CD8-positive, alpha-beta memory T cell (primary cell): ENCODE data around the gene ZNF207. TPM values are rescaled to one million over a fixed set of nuclear protein-coding genes. Genes with fewer than 3 reads are reported as not detected.
"Not testable (repeated sequence)": the region's sequence is repeated elsewhere in the genome, so short reads cannot be mapped to it uniquely, and the experiment has no call there.

Experiments used
- CTCF ChIA-PET: fragments of 350-600 bp; sonication (Branson Sonifier 250); formaldehyde crosslinking; loops from one replicate; lab custom pipeline; 2021; ENCODE audit warnings: antibody characterized with exemption; lab: Charles Lee
- POLR2A ChIA-PET: fragments of 350-600 bp; sonication (Branson Sonifier 250); formaldehyde crosslinking; loops from one replicate; lab custom pipeline; 2021; ENCODE audit warnings: antibody characterized with exemption; lab: Charles Lee
- DNase-seq, 5 donors: peaks; one replicate each; pipeline versions ENCODE4 v3.0.0 to v3.0.0-alpha.2; 2020 to 2022; ENCODE audit warnings: mixed read lengths in 1 of 5
- H3K27ac ChIP-seq: one replicate; pipeline ENCODE4 v1.7.0; 2013; ENCODE audit warnings: low read depth, mild to moderate bottlenecking, low read length, moderate library complexity
- H3K27me3 ChIP-seq: 2 replicates; pipeline ENCODE4 v1.7.0; 2013; ENCODE audit warnings: low read length, mild to moderate bottlenecking; ENCODE audit not compliant: insufficient read depth, poor library complexity, severe bottlenecking
- H3K36me3 ChIP-seq: 2 replicates; pipeline ENCODE4 v1.7.0; 2013; ENCODE audit warnings: mild to moderate bottlenecking, low read length, moderate library complexity; ENCODE audit not compliant: insufficient read depth
- H3K4me1 ChIP-seq: 2 replicates; pipeline ENCODE4 v1.7.0; 2013; ENCODE audit warnings: mild to moderate bottlenecking, low read length, moderate library complexity; ENCODE audit not compliant: insufficient read depth
- H3K4me3 ChIP-seq: 2 replicates; pipeline ENCODE4 v1.7.0; 2013; ENCODE audit warnings: mild to moderate bottlenecking, low read length
- H3K9me3 ChIP-seq: 2 replicates; pipeline ENCODE4 v1.7.0; 2013; ENCODE audit warnings: mild to moderate bottlenecking, low read length
- H3K27ac Mint-ChIP-seq, 8 donors: one replicate each; pipeline ENCODE4 v1.8.0; 2020 to 2021; ENCODE audit warnings: mixed read lengths in 8 of 8, mild to moderate bottlenecking in 6 of 8, inconsistent platforms in 3 of 8, moderate library complexity in 3 of 8
- H3K27me3 Mint-ChIP-seq, 2 donors: one replicate each; pipeline ENCODE4 v1.8.0; 2020 to 2021; ENCODE audit warnings: mixed read lengths in 2 of 2, mild to moderate bottlenecking in 1 of 2, moderate library complexity in 1 of 2
- H3K36me3 Mint-ChIP-seq, 3 donors: one replicate each; pipeline ENCODE4 v1.8.0; 2020 to 2021; ENCODE audit warnings: mixed read lengths in 3 of 3, inconsistent platforms in 1 of 3, mild to moderate bottlenecking in 1 of 3
- H3K4me1 Mint-ChIP-seq, 3 donors: one replicate each; pipeline ENCODE4 v1.8.0; 2020 to 2021; ENCODE audit warnings: mixed read lengths in 3 of 3, inconsistent platforms in 1 of 3, mild to moderate bottlenecking in 1 of 3
- H3K4me3 Mint-ChIP-seq, 7 donors: one replicate each; pipeline ENCODE4 v1.8.0; 2020 to 2021; ENCODE audit warnings: mixed read lengths in 7 of 7, mild to moderate bottlenecking in 6 of 7, moderate library complexity in 4 of 7, inconsistent platforms in 2 of 7
- H3K9me3 Mint-ChIP-seq, 5 donors: one replicate each; pipeline ENCODE4 v1.8.0; 2020 to 2022; ENCODE audit warnings: mixed read lengths in 5 of 5, mild to moderate bottlenecking in 3 of 5, moderate library complexity in 2 of 5, inconsistent platforms in 1 of 5
- polyA plus RNA-seq: library from polyadenylated mRNA; unstranded; fragments of 300-500 nt; fragmentation: Illumina TruSeq; gene quantifications from one replicate; pipeline ENCODE4 v1.2.3, GENCODE V29; 2021
- total RNA-seq, 2 experiments: library from RNA; stranded (reverse); gene quantifications; one replicate each; pipeline ENCODE4 v1.2.3, GENCODE V29; 2021

Gene ZNF207
- total and polyA plus RNA-seq, 3 experiments from 2014 or later, result 147 to 203 (median 198) TPM

- no peak overlapping the region for H3K27ac ChIP-seq
- H3K27me3 Mint-ChIP-seq, result no peaks in the 10 kb centered on the region
- CTCF ChIA-PET, result no interaction called here
- no peak overlapping the region for H3K4me3 ChIP-seq
- POLR2A ChIA-PET, result no interaction called here
- H3K4me1 ChIP-seq, result no peaks in the 10 kb centered on the region
- peaks cover 17 to 90% (median 22%) of the 10 kb centered on the region in 3 donors for H3K36me3 Mint-ChIP-seq
- H3K9me3 Mint-ChIP-seq, result no peaks in the 10 kb centered on the region
- H3K4me3 Mint-ChIP-seq, result no peak overlapping the region
- no peak for DNase-seq
- no peaks in the 10 kb centered on the region for H3K9me3 ChIP-seq
- peaks cover 68% of the 10 kb centered on the region for H3K36me3 ChIP-seq
- H3K4me1 Mint-ChIP-seq, result peaks cover 29 to 56% (median 34%) of the 10 kb centered on the region in 3 donors
- H3K27ac Mint-ChIP-seq, result peak overlapping the region in 3 of 8 donors; percentile 0 to 92 (median 29)
- no peaks in the 10 kb centered on the region for H3K27me3 ChIP-seq
Observed at GRCh38 chr17:32370426-32370825, 20.5 kb downstream of the ZNF207 start.

DNA sequence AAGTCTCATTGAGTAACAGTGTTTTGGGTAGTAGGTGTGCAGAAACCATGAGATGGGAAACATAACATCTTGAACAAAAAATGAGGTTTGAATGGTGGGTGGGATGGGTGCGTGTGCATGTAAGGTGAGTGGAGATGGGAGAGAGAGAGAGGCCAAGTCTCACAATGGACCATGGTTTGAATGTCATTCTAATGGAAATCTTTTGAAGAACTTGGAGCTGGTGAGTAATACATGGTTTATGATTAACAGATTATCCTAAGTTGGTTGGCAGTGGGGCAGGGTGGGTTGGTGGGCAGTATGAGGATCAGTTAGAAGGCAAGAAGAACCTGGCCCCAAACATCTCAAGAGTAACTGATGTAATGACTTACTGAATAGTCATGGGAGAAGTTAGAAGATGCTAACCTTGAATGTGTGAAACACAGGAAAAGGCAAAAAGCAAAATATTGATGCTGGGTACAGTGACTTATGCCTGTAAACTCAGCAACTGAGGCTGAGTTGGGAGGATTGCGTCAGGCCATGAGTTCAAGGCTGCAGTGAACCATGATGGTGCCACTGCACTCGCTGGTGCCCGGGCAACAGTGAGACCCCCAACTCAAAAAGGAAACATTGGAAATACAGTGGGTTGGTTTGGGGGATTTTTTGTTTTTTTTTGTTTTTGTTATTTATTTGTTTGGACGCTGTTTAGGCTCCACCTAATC is 32.7 kb downstream of the ZNF207 start:
- no peaks in the 10 kb centered on the region for H3K27me3 ChIP-seq
- H3K27ac Mint-ChIP-seq, result peak overlapping the region in 6 of 8 donors; percentile 2 to 71 (median 13)
- no peak overlapping the region for H3K4me3 ChIP-seq
- H3K4me3 Mint-ChIP-seq, result no peak overlapping the region
- DNase-seq, result no peak
- no peaks in the 10 kb centered on the region for H3K27me3 Mint-ChIP-seq
- H3K4me1 ChIP-seq, result no peaks in the 10 kb centered on the region
- POLR2A ChIA-PET, result no interaction called here
- no peaks in the 10 kb centered on the region for H3K9me3 ChIP-seq
- peaks cover 12% of the 10 kb centered on the region for H3K36me3 ChIP-seq
- peaks cover 0 to 63% (median 13%) of the 10 kb centered on the region in 3 donors for H3K36me3 Mint-ChIP-seq
- H3K9me3 Mint-ChIP-seq, result no peaks in the 10 kb centered on the region
- CTCF ChIA-PET, result no interaction called here
- no peak overlapping the region for H3K27ac ChIP-seq
- H3K4me1 Mint-ChIP-seq, result peaks cover 14 to 21% (median 16%) of the 10 kb centered on the region in 3 donors

DNA sequence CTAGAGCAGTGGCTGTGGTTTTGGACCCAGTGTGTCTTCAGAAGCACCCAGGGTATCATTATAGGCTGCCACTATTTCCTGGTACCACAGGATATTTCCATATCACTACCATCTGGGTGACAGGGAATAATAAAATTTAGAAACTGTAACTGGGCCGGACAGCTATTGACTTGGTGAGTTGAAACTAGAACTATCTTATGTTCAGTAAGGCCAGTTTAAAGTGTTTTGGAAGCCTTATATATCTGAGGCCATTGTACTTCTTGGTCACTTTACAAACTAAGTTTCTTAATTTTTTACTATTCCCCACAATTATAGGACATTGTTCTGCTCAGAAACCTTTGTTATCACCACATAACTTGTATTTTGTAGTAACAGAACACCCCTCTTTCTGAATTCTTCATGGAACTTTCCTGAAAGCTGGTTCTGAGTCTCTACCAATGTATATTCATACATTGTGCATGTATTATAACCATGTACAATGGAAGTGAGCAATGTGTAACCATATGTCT is 34.0 kb downstream of the ZNF207 start:
- DNase-seq, result no peak
- Mint-ChIP-seq H3K4me3 (no peak overlapping the region), H3K27me3 (no peaks in the 10 kb centered on the region), H3K4me1 (peaks cover 7 to 13% (median 12%) of the 10 kb centered on the region in 3 donors), H3K27ac (peak overlapping the region in 1 of 8 donors; percentile 1), H3K36me3 (peaks cover 0 to 51% (median 11%) of the 10 kb centered on the region in 3 donors), H3K9me3 (no peaks in the 10 kb centered on the region)
- ChIA-PET POLR2A (no interaction called here), CTCF (no interaction called here)
- Histone ChIP-seq H3K27me3 (no peaks in the 10 kb centered on the region), H3K4me3 (no peak overlapping the region), H3K9me3 (no peaks in the 10 kb centered on the region), H3K36me3 (peaks cover 4% of the 10 kb centered on the region), H3K4me1 (no peaks in the 10 kb centered on the region), H3K27ac (no peak overlapping the region)

- H3K9me3 Mint-ChIP-seq, result no peaks in the 10 kb centered on the region
- Histone ChIP-seq H3K27ac (no peak overlapping the region), H3K27me3 (no peaks in the 10 kb centered on the region), H3K4me1 (no peaks in the 10 kb centered on the region), H3K4me3 (no peak overlapping the region), H3K36me3 (peaks cover 4% of the 10 kb centered on the region), H3K9me3 (no peaks in the 10 kb centered on the region)
- H3K36me3 Mint-ChIP-seq, result peaks cover 0 to 47% (median 8%) of the 10 kb centered on the region in 3 donors
- H3K27ac Mint-ChIP-seq, result peak overlapping the region in 2 of 8 donors; percentile 40 to 61
- no peak for DNase-seq
- CTCF ChIA-PET, result no interaction called here
- peaks cover 7 to 13% (median 12%) of the 10 kb centered on the region in 3 donors for H3K4me1 Mint-ChIP-seq
- POLR2A ChIA-PET, result no interaction called here
- H3K4me3 Mint-ChIP-seq, result peak overlapping the region in 1 of 7 donors; percentile 59
- no peaks in the 10 kb centered on the region for H3K27me3 Mint-ChIP-seq
Observed at GRCh38 chr17:32385121-32385520, 35.2 kb downstream of the ZNF207 start.

- Mint-ChIP-seq H3K9me3 (no peaks in the 10 kb centered on the region), H3K27me3 (no peaks in the 10 kb centered on the region), H3K27ac (peak overlapping the region in 5 of 8 donors; percentile 14 to 52 (median 43)), H3K4me1 (peaks cover 6 to 13% (median 12%) of the 10 kb centered on the region in 3 donors), H3K4me3 (no peak overlapping the region), H3K36me3 (peaks cover 0 to 38% (median 8%) of the 10 kb centered on the region in 3 donors)
- no peaks in the 10 kb centered on the region for H3K4me1 ChIP-seq
- no peak for DNase-seq
- CTCF ChIA-PET, result no interaction called here
- H3K4me3 ChIP-seq, result no peak overlapping the region
- no peaks in the 10 kb centered on the region for H3K27me3 ChIP-seq
- no peak overlapping the region for H3K27ac ChIP-seq
- H3K36me3 ChIP-seq, result peaks cover 4% of the 10 kb centered on the region
- no peaks in the 10 kb centered on the region for H3K9me3 ChIP-seq
- POLR2A ChIA-PET, result interaction anchor here (0.6 kb wide), 1 partner anchor 9 kb away, joined by 5 read pairs; no protein-coding TSS in a partner anchor
Observed at GRCh38 chr17:32385971-32386370, 36.0 kb downstream of the ZNF207 start.

- H3K4me1 ChIP-seq, result no peaks in the 10 kb centered on the region
- H3K27ac Mint-ChIP-seq, result no peak overlapping the region
- no peaks in the 10 kb centered on the region for H3K9me3 Mint-ChIP-seq
- peaks cover 4% of the 10 kb centered on the region for H3K36me3 ChIP-seq
- H3K4me3 Mint-ChIP-seq, result no peak overlapping the region
- H3K27ac ChIP-seq, result no peak overlapping the region
- POLR2A ChIA-PET, result no interaction called here
- H3K36me3 Mint-ChIP-seq, result peaks cover 0 to 33% (median 8%) of the 10 kb centered on the region in 3 donors
- CTCF ChIA-PET, result no interaction called here
- H3K27me3 ChIP-seq, result no peaks in the 10 kb centered on the region
- no peaks in the 10 kb centered on the region for H3K9me3 ChIP-seq
- H3K27me3 Mint-ChIP-seq, result no peaks in the 10 kb centered on the region
- DNase-seq, result no peak
- H3K4me3 ChIP-seq, result no peak overlapping the region
- H3K4me1 Mint-ChIP-seq, result peaks cover 4 to 13% (median 12%) of the 10 kb centered on the region in 3 donors
Observed at GRCh38 chr17:32386844-32387243, 36.9 kb downstream of the ZNF207 start.

DNA sequence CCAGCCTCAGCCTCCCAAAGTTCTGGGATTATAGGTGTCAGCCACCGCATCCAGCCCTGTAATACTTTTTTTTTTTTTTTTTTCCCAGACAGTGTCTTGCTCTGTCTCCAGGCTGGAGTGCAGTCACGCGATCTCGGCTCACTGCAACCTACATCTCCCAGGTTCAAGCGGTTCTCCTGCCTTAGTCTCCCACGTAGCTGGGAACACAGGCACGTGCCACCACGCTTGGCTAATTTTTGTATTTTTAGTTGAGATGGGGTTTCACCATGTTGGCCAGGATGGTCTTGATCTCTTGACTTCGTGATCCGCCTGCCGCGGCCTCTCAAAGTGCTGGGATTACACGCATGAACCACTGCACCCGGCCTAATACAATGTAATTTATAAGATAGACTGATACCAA is 38.2 kb downstream of the ZNF207 start:
- H3K27me3 Mint-ChIP-seq, H3K4me1 Mint-ChIP-seq, H3K9me3 ChIP-seq, H3K4me3 Mint-ChIP-seq, H3K4me3 ChIP-seq, H3K27ac ChIP-seq, H3K27me3 ChIP-seq, POLR2A ChIA-PET, H3K36me3 ChIP-seq, H3K9me3 Mint-ChIP-seq, H3K4me1 ChIP-seq, DNase-seq: not testable (repeated sequence)
- Mint-ChIP-seq H3K36me3 (peaks cover 0 to 21% (median 2%) of the 10 kb centered on the region in 3 donors), H3K27ac (peak overlapping the region in 1 of 8 donors; percentile 15)
- CTCF ChIA-PET, result interaction anchor here (1.2 kb wide), 1 partner anchor 21 kb away, joined by 3 read pairs; no protein-coding TSS in a partner anchor
